Measurements from ENCODE around the gene NYAP1.
"Not testable (repeated sequence)": the region's sequence is repeated elsewhere in the genome, so short reads cannot be mapped to it uniquely, and the experiment has no call there.

NYAP1 gene

GRCh38 chr7:100517305-100517704, 33.6 kb downstream of the NYAP1 start:
- DNase-seq (ENCODE audit: low read depth), result no peak
- H3K4me3 ChIP-seq (ENCODE audit: control insufficient read depth, low read depth, low read length), result no peak overlapping the region
- TF ChIP-seq CTCF (conservative IDR thresholded peaks at IDR 0.05; ENCODE audit: control insufficient read depth, insufficient read depth, low read depth, low read length), result no peak

GRCh38 chr7:100519580-100519979, 35.9 kb downstream of the NYAP1 start:
- DNase-seq (ENCODE audit: low read depth), result no peak
- H3K4me3 ChIP-seq (ENCODE audit: control insufficient read depth, low read depth, low read length), result no peak overlapping the region
- no peak for TF ChIP-seq CTCF (conservative IDR thresholded peaks at IDR 0.05; ENCODE audit: control insufficient read depth, insufficient read depth, low read depth, low read length)

GRCh38 chr7:100520138-100520537, 36.4 kb downstream of the NYAP1 start:
- no peak overlapping the region for H3K4me3 ChIP-seq (ENCODE audit: control insufficient read depth, low read depth, low read length)
- DNase-seq (ENCODE audit: low read depth), result no peak
- TF ChIP-seq CTCF (conservative IDR thresholded peaks at IDR 0.05; ENCODE audit: control insufficient read depth, insufficient read depth, low read depth, low read length), result no peak

GRCh38 chr7:100521076-100521475, 37.3 kb downstream of the NYAP1 start:
- H3K4me3 ChIP-seq (ENCODE audit: control insufficient read depth, low read depth, low read length), result no peak overlapping the region
- no peak for DNase-seq (ENCODE audit: low read depth)
- no peak for TF ChIP-seq CTCF (conservative IDR thresholded peaks at IDR 0.05; ENCODE audit: control insufficient read depth, insufficient read depth, low read depth, low read length)

- not testable (repeated sequence) for DNase-seq (ENCODE audit: low read depth); H3K4me3 ChIP-seq (ENCODE audit: control insufficient read depth, low read depth, low read length)
Observed at GRCh38 chr7:100521909-100522593, 38.3 kb downstream of the NYAP1 start.

DNA sequence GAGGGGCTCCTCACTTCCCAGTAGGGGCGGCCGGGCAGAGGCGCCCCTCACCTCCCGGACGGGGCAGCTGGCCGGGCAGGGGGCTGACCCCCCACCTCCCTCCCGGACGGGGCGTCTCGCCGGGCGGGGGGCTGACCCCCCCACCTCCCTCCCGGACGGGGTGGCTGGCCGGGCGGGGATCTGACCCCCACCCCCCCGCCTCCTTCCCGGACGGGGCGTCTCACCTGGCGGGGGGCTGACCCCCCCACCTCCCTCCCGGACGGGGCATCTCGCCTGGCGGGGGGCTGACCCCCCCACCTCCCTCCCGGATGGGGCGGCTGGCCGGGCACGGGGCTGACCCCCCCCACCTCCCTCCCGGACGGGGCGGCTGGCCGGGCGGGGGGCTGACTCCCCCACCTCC, 39.5 kb downstream of the NYAP1 start:
- not testable (repeated sequence) for DNase-seq (ENCODE audit: low read depth); H3K4me3 ChIP-seq (ENCODE audit: control insufficient read depth, low read depth, low read length)

DNA sequence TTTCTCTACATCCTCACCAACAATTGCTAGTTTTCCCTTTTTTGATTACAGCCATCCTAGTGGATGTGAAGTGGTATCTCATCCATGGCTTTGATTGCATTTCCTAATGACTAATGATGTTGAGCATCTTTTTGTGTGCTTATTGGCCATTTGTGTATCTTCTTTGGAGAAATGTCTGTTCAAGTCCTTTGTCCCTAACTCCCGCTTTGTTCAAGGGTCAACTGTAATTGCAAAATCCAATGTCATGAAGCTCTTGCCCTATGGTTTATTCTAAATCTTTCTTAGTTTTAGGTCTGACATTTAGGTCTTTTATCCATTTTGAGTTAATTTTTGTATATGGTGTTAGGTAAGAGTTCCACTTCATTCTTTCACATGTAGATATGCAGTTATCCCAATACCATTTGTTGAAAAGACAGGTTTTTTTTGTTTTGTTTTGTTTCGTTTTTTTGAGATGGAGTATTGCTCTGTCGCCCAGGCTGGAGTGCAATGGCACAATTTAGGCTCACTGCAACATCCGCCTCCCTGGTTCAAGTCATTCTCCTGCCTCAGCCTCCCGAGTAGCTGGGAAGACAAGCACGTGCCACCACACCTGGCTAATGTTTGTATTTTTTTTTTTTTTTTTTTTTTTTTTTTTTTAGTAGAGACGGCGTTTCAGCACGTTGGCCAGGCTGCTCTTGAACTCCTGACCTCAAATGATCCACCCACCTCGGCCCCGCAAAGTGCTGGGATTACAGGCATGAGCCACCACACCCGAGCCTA, 44.6 kb downstream of the NYAP1 start:
- not testable (repeated sequence) for DNase-seq (ENCODE audit: low read depth); H3K4me3 ChIP-seq (ENCODE audit: control insufficient read depth, low read depth, low read length)

DNA sequence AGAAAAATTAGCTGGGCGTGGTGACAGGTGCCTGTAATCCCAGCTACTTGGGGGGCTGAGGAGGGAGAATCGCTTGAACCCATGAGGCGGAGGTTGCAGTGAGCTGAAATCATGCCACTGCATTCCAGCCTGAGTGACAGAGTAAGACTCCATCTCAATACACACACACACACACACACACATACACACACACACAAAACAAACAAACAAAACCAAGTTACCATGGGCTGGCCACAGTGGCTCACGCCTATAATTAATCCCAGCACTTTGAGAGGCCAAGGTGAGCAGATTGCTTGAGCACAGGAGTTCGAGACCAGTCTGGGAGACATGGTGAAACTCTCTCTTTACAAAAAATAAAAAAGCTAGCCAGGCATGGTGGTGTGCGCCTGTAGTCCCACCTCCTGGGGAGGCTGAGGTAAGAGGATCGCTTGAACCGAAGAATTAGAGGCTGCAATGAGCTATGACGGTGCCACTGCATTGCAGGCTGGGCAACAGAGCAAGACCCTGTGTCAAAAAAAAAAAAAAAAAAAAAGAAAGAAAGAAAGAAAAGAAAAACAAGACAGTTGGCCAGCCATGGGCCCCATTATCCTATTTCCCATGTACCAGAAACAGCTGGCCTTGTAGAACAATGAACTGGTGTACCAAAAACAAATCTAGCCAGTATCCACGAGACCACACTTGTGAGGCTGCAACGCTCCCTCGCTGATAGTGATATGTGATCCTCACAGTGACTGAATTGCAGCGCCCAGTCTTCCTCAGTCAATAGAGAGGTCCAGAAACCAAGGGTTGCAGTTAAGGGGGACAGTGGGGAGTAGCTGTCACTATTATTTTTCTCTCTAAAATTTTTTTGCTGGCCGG, 48.7 kb downstream of the NYAP1 start:
- H3K4me3 ChIP-seq (ENCODE audit: control insufficient read depth, low read depth, low read length), result no peak overlapping the region
- TF ChIP-seq CTCF (conservative IDR thresholded peaks at IDR 0.05; ENCODE audit: control insufficient read depth, insufficient read depth, low read depth, low read length), result no peak
- no peak for DNase-seq (ENCODE audit: low read depth)

- DNase-seq (ENCODE audit: low read depth), result not testable (repeated sequence)
Observed at GRCh38 chr7:100535982-100536381, 52.3 kb downstream of the NYAP1 start.

DNA sequence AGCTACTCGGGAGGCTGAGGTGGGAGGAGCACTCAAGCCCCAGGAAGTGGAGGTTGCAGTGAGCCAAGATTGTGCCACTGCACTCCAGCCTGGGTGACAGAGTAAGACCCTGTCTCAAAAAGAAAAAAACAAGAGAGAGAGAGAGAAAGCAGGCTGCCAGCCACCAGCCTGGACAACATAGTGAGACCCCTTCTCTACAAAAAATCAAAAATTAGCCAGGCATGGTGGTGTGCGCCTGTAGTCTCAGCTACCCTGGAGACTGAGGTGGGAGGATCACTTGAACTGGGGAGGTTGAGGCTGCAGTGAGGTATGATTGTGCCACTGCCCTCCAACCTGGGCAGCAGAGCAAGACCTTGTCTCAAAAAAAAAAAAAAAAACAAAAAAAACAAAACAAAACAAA, 53.0 kb downstream of the NYAP1 start:
- H3K4me3 ChIP-seq (ENCODE audit: control insufficient read depth, low read depth, low read length); DNase-seq (ENCODE audit: low read depth): not testable (repeated sequence)

More at GRCh38 chr7:100535982-100536381, 52.3 kb downstream of the NYAP1 start:
- H3K4me3 ChIP-seq (ENCODE audit: control insufficient read depth, low read depth, low read length), result not testable (repeated sequence)
